ENCODE measurements around the gene WNT3.

Gene WNT3

DNA sequence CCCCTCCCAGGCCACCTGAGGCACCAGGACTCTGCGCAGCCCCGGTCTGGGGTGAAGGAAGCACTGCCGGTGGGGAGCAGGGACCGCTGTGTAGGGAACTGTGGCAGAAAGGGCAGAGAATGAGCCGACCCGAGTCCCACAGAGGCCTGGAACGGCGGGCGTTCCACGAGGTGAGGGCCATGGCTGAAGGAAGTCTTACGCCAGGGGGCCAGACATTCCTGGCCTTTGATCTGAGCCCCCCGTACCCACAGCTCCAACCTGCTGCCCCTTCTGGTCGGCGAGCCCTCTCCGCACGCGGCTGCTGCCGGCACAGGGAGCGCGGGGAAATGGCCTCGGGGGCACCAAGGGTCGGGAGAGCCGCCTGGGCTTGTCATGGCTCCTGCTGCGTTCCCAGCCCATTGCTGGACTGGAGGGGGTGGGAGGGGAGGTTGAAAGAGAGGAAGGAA lies 1.4 kb upstream of the WNT3 start:
- Histone ChIP-seq H3K4me1 (ENCODE audit: insufficient read depth, low read length) (peaks cover 10% of the 10 kb centered on the region), H3K27ac (ENCODE audit: low read depth, low read length) (no peak overlapping the region), H3K36me3 (ENCODE audit: insufficient read depth, low read length) (no peaks in the 10 kb centered on the region), H3K9me3 (ENCODE audit: low read length) (no peaks in the 10 kb centered on the region), H3K9ac (ENCODE audit: low read length) (no peak overlapping the region), H3K4me3 (ENCODE audit: low read depth in 1 of 2, low read length in 2 of 2) (no peak overlapping the region), H3K27me3 (ENCODE audit: control insufficient read depth in 1 of 2, insufficient read depth in 2 of 2, low read length in 2 of 2) (peaks cover 43 to 77% of the 10 kb centered on the region in 2 donors)

DNA sequence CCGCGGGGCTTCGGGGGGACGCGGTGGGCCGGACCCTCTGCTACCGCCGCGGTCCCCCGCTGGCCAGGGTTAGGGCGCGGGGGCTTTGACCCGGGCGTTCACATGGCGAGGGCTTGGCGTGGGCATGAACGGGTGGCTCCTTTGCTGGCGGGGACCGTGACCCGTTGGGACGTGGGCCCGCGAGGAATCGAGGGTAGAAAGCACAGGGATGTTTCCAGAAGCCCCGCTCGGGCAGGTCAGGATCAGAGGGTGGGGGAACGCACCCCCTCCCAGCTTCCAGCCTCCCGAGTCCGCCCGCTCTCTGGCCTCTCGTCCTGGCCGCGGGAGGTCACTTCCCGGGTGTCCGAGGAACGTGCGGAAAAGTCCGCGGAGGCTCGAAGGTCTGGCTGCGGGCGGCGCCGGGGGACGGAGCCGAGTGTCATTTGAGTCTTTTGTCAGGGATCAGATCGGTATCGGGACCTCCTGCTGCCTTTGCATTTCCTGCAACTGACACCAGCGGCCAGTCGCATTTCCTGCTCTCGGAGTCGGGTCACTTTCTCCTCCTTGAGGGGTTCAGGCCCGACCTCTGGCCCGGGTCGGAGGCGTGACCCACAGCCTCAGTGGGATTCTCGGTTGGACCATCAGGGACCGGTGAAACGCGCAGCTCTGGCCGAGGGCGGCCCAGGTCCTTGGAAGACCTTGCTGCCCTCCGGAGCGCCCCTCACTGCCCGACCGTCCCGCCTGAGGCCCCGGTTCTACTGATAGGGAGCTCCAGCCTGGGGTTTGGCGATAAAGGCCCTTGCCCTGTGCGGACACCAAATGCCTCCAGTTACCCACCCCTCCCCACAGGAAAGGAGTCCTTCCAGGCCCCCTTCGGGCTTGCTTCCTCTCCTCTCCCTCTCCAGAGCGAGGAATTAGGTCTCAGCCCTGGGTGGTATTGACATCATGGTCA lies 702 bp upstream of the WNT3 start:
- no peak overlapping the region for H3K9ac ChIP-seq (ENCODE audit: low read length)
- H3K9me3 ChIP-seq (ENCODE audit: low read length): no peaks in the 10 kb centered on the region
- peak overlapping the region; percentile 26 to 45 for H3K4me3 ChIP-seq (ENCODE audit: low read depth in 1 of 2, low read length in 2 of 2)
- H3K27ac ChIP-seq (ENCODE audit: low read depth, low read length): no peak overlapping the region
- H3K36me3 ChIP-seq (ENCODE audit: insufficient read depth, low read length): no peaks in the 10 kb centered on the region
- H3K27me3 ChIP-seq (ENCODE audit: control insufficient read depth in 1 of 2, insufficient read depth in 2 of 2, low read length in 2 of 2): peaks cover 48 to 82% of the 10 kb centered on the region in 2 donors
- H3K4me1 ChIP-seq (ENCODE audit: insufficient read depth, low read length): peaks cover 10% of the 10 kb centered on the region

DNA sequence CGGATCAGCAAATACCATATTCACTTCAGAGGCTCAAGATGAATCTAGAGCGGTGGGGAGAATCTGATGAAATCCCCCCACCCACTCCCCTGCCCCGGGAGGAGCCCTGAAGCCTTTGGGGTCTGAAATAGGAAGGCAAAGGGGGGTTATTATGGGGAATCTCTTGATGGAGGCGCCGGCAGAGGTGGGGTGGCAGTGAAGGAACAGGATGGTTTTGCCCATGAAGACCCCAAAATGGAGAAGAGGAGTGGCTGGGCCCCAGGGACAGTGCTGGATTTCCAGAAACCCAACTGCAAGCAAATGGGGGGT lies 637 bp downstream of the WNT3 start:
- peaks cover 10% of the 10 kb centered on the region for H3K4me1 ChIP-seq (ENCODE audit: insufficient read depth, low read length)
- no peak overlapping the region for H3K9ac ChIP-seq (ENCODE audit: low read length)
- no peaks in the 10 kb centered on the region for H3K9me3 ChIP-seq (ENCODE audit: low read length)
- H3K27me3 ChIP-seq (ENCODE audit: control insufficient read depth in 1 of 2, insufficient read depth in 2 of 2, low read length in 2 of 2): peaks cover 55 to 83% of the 10 kb centered on the region in 2 donors
- no peaks in the 10 kb centered on the region for H3K36me3 ChIP-seq (ENCODE audit: insufficient read depth, low read length)
- no peak overlapping the region for H3K4me3 ChIP-seq (ENCODE audit: low read depth in 1 of 2, low read length in 2 of 2)
- H3K27ac ChIP-seq (ENCODE audit: low read depth, low read length): no peak overlapping the region

DNA sequence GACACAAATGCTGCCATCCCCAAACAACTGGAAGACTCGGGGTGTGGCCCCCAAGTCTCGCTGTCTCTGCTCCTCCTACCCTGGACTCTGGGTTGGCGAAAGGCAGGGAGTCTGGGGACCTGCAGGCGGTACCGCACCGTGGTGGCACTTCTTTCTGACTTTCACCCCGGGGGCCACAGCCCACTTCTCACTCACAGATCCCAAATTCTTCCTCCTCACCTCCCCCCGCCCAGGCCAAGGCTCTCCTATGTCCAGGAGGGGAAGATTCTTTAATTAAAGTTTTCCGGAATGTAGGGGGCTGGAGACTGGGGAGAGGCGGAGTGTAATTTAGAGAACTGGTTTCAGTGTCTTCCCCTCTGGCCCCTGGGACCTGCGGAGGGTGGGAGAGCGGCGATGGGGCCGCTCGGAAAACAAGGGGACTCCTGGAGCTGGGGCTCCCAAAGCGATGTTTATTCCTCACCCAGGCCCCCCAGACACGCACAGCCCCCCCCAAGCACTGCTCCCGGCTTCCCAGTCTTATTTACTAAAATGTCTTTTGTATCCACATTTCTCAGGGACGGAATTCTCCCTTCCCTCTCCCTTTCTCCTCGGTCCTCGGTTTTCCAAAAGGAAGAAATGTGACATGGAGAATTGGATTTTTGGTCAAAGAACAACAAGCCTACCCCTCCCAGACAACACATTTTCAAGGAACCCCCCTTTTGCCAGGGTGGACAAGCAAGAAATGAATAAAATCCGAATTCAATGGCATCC lies 1.2 kb downstream of the WNT3 start:
- H3K27ac ChIP-seq (ENCODE audit: low read depth, low read length): no peak overlapping the region
- H3K27me3 ChIP-seq (ENCODE audit: control insufficient read depth in 1 of 2, insufficient read depth in 2 of 2, low read length in 2 of 2): peaks cover 55 to 79% of the 10 kb centered on the region in 2 donors
- no peaks in the 10 kb centered on the region for H3K9me3 ChIP-seq (ENCODE audit: low read length)
- H3K4me1 ChIP-seq (ENCODE audit: insufficient read depth, low read length): peaks cover 10% of the 10 kb centered on the region
- no peak overlapping the region for H3K9ac ChIP-seq (ENCODE audit: low read length)
- H3K4me3 ChIP-seq (ENCODE audit: low read depth in 1 of 2, low read length in 2 of 2): no peak overlapping the region
- H3K36me3 ChIP-seq (ENCODE audit: insufficient read depth, low read length): no peaks in the 10 kb centered on the region

DNA sequence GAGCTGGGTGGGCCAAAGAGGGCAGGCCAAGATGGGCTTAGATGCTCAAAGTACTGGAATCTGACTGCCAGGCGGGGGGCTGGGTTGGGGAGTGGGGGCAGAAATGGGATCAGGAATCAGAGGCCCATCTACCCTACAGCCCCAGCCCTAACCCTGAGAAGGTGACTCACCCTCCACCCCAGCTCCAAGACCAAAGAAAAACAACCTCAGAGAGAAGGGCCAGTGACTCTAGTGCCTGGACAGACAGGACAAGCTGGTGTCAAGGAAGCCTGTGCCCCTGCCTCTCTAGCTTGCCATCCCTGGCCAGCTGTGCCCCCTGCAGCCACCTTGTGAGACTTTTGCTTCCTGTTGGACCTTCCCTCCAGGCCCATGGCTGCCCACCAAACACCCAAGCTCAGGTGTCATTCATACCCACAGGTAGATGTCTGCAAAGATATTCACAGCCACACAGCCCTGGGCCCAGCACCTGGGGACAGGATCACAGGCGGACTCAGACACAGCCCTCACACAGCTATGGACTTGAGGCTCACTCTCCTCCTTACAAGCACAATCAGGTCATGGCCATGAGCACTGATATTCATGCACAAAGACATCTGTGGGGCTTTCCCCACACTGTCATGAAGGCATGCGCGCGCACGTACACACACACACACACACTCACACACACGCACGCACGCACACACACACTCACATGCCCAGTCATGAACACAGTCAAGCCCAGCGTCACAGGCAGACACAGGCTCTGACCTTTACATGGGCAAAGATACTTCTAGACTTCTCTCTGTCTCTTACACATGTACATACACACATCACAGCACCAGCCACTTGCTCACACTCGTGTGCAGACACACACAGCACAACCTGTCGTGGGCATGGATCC lies 2.8 kb downstream of the WNT3 start:
- Histone ChIP-seq H3K4me1 (ENCODE audit: insufficient read depth, low read length) (peaks cover 10% of the 10 kb centered on the region), H3K27me3 (ENCODE audit: control insufficient read depth in 1 of 2, insufficient read depth in 2 of 2, low read length in 2 of 2) (peaks cover 44 to 67% of the 10 kb centered on the region in 2 donors), H3K27ac (ENCODE audit: low read depth, low read length) (no peak overlapping the region), H3K9me3 (ENCODE audit: low read length) (no peaks in the 10 kb centered on the region), H3K4me3 (ENCODE audit: low read depth in 1 of 2, low read length in 2 of 2) (no peak overlapping the region), H3K9ac (ENCODE audit: low read length) (no peak overlapping the region), H3K36me3 (ENCODE audit: insufficient read depth, low read length) (no peaks in the 10 kb centered on the region)

DNA sequence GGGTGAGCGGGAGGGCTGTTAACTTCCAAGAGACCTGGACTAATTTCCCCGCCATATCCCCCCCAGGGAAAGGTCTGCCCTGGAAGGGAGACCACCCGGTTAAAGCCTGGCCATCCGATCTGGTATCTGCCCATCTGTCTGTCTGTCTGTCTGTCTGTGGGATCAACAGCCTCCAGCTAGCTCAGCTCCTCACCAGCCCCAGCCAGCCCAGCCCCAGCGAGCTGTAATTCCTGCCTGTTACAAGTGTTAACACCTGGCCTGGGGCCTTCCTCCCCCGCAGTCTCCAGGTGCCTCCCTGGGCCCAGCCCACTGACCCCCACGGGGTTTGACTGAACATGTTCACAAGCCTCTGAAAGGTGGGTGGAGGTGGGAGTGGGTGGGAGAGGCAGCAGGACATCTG lies 4.0 kb downstream of the WNT3 start:
- H3K27ac ChIP-seq (ENCODE audit: low read depth, low read length): no peak overlapping the region
- H3K36me3 ChIP-seq (ENCODE audit: insufficient read depth, low read length): no peaks in the 10 kb centered on the region
- H3K9ac ChIP-seq (ENCODE audit: low read length): no peak overlapping the region
- H3K4me3 ChIP-seq (ENCODE audit: low read depth in 1 of 2, low read length in 2 of 2): no peak overlapping the region
- H3K9me3 ChIP-seq (ENCODE audit: low read length): no peaks in the 10 kb centered on the region
- H3K4me1 ChIP-seq (ENCODE audit: insufficient read depth, low read length): peaks cover 8% of the 10 kb centered on the region
- H3K27me3 ChIP-seq (ENCODE audit: control insufficient read depth in 1 of 2, insufficient read depth in 2 of 2, low read length in 2 of 2): peaks cover 37 to 54% of the 10 kb centered on the region in 2 donors

DNA sequence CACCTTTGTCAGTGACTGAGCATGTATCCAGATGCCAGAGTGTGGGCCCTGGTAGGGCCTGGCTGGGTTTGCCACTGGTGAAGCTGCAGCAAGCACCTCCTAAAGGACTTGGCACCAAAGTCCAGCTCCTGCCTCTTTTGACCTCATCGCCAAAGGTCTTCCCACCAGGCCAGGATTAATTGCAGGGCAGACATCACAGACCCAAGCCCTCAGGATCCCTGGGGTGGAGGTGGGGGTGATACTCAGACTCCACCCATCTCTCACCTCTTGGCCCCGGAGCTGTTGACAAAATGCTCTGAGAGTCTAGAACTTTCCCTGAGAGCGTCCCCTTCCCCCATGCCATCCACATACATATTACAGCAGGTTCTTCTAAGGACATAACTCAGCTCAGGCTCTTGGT lies 4.6 kb downstream of the WNT3 start:
- Histone ChIP-seq H3K4me1 (ENCODE audit: insufficient read depth, low read length) (peaks cover 2% of the 10 kb centered on the region), H3K36me3 (ENCODE audit: insufficient read depth, low read length) (no peaks in the 10 kb centered on the region), H3K9me3 (ENCODE audit: low read length) (no peaks in the 10 kb centered on the region), H3K9ac (ENCODE audit: low read length) (no peak overlapping the region), H3K4me3 (ENCODE audit: low read depth in 1 of 2, low read length in 2 of 2) (no peak overlapping the region), H3K27me3 (ENCODE audit: control insufficient read depth in 1 of 2, insufficient read depth in 2 of 2, low read length in 2 of 2) (peaks cover 37 to 49% of the 10 kb centered on the region in 2 donors), H3K27ac (ENCODE audit: low read depth, low read length) (no peak overlapping the region)

DNA sequence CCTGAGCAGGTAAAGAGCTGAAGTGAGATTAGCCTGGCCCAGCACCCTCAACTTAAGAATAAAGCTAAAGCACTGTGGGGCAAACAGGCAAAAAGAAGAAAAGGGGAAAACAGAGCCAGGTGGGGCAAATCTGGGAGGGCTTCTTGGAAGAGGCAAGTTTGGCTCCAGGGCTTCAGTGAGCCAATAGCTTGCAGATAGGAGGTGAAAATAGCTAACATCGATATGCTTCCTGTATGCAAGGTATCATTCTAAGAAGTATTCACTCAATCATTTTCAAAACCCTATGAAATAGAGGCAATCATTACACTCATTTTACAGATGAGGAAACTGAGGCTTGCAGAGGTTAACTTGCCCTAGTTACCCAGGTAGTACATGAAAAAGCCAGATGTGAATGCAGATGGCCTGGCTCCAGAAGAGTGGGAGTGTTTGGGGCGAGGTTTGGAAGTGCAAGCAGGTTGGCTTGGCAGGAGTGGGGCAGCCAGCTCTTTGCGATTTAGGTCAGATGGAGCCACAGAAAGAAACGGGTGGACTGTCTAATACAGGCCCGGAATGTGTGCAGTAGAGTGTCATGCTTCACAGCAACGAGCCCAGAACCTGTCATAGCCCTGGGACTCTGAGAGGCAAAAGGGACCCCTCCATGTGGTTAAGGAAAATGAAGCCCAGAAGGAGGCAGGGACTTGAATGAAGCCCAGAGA lies 5.7 kb downstream of the WNT3 start:
- H3K9ac ChIP-seq (ENCODE audit: low read length): no peak overlapping the region
- no peaks in the 10 kb centered on the region for H3K4me1 ChIP-seq (ENCODE audit: insufficient read depth, low read length)
- H3K4me3 ChIP-seq (ENCODE audit: low read depth in 1 of 2, low read length in 2 of 2): no peak overlapping the region
- no peaks in the 10 kb centered on the region for H3K9me3 ChIP-seq (ENCODE audit: low read length)
- H3K27ac ChIP-seq (ENCODE audit: low read depth, low read length): no peak overlapping the region
- H3K36me3 ChIP-seq (ENCODE audit: insufficient read depth, low read length): no peaks in the 10 kb centered on the region
- H3K27me3 ChIP-seq (ENCODE audit: control insufficient read depth in 1 of 2, insufficient read depth in 2 of 2, low read length in 2 of 2): peaks cover 34 to 39% of the 10 kb centered on the region in 2 donors

DNA sequence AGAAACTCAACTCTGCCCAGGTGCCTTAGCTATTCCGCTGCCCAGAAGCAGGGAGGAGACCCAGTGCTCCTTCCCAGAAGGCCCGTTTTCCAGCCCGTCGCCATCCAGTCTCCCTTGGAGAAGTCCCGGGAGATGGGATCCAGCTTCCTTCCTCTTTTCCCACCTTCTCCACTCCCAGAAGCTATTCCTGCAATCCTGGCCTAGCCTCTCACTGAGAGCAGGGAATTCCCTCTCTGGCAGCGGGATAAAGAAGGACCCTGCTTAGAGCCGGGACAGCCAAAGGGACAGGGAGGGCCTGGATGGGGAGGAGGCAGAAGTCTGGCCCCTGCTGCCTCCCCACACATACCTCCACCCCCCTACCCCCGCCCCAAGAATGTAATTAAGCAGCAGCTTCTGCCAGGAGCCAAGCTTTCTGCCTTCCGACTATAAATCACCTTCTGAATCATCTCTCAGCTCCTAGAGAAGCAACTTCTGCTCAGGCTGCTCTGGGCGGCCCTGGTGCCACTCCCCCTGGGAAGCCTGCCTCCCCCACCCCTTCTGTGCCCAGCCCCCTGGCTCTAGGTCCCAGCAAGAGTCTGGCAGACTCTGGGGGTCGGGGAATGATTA lies 6.4 kb downstream of the WNT3 start:
- Histone ChIP-seq H3K4me1 (ENCODE audit: insufficient read depth, low read length) (no peaks in the 10 kb centered on the region), H3K4me3 (ENCODE audit: low read depth in 1 of 2, low read length in 2 of 2) (no peak overlapping the region), H3K9me3 (ENCODE audit: low read length) (no peaks in the 10 kb centered on the region), H3K27ac (ENCODE audit: low read depth, low read length) (no peak overlapping the region), H3K36me3 (ENCODE audit: insufficient read depth, low read length) (no peaks in the 10 kb centered on the region), H3K27me3 (ENCODE audit: control insufficient read depth in 1 of 2, insufficient read depth in 2 of 2, low read length in 2 of 2) (peaks cover 27 to 32% of the 10 kb centered on the region in 2 donors), H3K9ac (ENCODE audit: low read length) (no peak overlapping the region)

DNA sequence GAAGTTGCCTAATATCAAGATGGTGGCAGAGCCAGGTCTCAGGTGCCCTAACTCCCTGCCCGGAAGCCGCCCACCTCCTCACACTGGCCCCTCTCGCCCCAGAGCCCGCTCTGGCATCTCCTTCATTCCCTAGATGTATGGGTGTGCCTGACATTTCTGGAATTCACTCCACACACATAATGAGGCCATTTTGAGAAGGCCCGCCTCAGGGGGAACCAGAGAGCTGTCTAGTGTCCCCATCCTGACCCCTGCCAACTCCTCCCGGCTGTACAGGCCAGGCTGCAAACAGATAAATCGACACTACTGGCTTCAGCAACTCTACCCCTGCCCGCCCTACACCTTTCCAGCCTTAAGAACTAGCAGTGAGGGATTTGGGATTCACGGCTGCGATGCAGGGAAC lies 7.7 kb downstream of the WNT3 start:
- no peak overlapping the region for H3K4me3 ChIP-seq (ENCODE audit: low read depth in 1 of 2, low read length in 2 of 2)
- H3K27me3 ChIP-seq (ENCODE audit: control insufficient read depth in 1 of 2, insufficient read depth in 2 of 2, low read length in 2 of 2): peaks cover 15 to 22% of the 10 kb centered on the region in 2 donors
- no peak overlapping the region for H3K27ac ChIP-seq (ENCODE audit: low read depth, low read length)
- H3K4me1 ChIP-seq (ENCODE audit: insufficient read depth, low read length): no peaks in the 10 kb centered on the region
- H3K9ac ChIP-seq (ENCODE audit: low read length): no peak overlapping the region
- H3K36me3 ChIP-seq (ENCODE audit: insufficient read depth, low read length): no peaks in the 10 kb centered on the region
- no peaks in the 10 kb centered on the region for H3K9me3 ChIP-seq (ENCODE audit: low read length)

Measured in muscle layer of colon (tissue), 2 donors.